H4 (cell line): ENCODE measurements around the gene CDKN2B-AS1. TPM values are rescaled to one million over a fixed set of nuclear protein-coding genes. Genes with fewer than 3 reads are reported as not detected.
"Not testable (repeated sequence)": the region's sequence is repeated elsewhere in the genome, so short reads cannot be mapped to it uniquely, and the experiment has no call there.

Experiments
- DNase-seq: peaks from one replicate; pipeline ENCODE4 v3.0.0-alpha.2; 2015; ENCODE audit warnings: low spot score
- total RNA-seq: library from RNA; depleted of rRNA; stranded (reverse); fragments of >200 nt; shearing (Covaris generic); gene quantifications from 2 replicates; pipeline ENCODE4 v1.2.3, GENCODE V29; 2014; rRNA removed

The CDKN2B-AS1 gene
- not detected in 2 replicates for total RNA-seq

GRCh38 chr9:21994556-21995005, at the start of gene CDKN2B-AS1:
Gene CDKN2B-AS1 (plus strand): TSS chr9:21994791.
- DNase-seq: no peak

- no peak for DNase-seq
Observed at GRCh38 chr9:21945606-21946005, 49.0 kb upstream of the CDKN2B-AS1 start.

GRCh38 chr9:21958833-21959232, 35.8 kb upstream of the CDKN2B-AS1 start:
- DNase-seq: no peak

DNA sequence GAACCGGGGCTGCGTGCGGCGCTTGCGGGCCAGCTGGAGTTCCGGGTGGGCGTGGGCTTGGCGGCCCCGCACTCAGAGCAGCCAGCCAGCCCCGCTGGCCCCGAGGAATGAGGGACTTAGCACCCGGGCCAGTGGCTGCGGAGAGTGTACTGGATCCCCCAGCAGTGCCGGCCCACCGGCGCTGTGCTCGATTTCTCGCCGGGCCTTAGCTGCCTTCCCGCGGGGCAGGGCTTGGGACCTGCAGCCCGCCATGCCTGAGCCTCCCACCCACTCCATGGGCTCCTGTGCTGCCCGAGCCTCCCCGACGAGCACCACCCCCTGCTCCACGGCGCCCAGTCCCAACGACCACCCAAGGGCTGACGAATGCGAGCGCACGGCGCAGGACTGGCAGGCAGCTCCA, 35.3 kb upstream of the CDKN2B-AS1 start:
- DNase-seq: not testable (repeated sequence)

GRCh38 chr9:21961569-21961968, 33.0 kb upstream of the CDKN2B-AS1 start:
- DNase-seq: no peak

DNA sequence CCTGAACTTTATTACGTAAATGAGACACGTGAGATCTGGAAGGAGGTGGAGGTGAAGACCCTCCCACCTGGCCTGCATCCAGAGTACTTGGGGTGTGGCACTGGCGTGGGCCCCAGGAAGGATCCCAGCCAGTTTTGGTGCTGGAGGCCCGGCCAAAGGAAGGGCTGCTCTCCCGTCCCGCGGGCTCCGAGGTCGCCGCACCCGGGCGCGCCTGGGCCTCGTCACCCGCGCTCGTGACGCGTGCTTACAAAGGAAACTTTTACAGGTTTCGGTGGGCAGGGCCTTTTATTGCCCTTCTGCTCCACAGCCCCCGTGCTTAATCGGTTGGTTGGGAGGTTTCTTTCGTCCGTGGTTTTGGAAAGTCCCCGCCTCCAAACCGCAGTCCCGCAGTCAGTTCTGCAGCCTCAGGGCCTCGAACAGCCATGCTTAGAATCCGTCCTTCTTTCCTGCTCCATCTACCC, 29.6 kb upstream of the CDKN2B-AS1 start:
- no peak for DNase-seq

- no peak for DNase-seq
Observed at GRCh38 chr9:21965401-21965951, 29.1 kb upstream of the CDKN2B-AS1 start.

- DNase-seq: no peak
Observed at GRCh38 chr9:21966140-21966851, 28.3 kb upstream of the CDKN2B-AS1 start.

DNA sequence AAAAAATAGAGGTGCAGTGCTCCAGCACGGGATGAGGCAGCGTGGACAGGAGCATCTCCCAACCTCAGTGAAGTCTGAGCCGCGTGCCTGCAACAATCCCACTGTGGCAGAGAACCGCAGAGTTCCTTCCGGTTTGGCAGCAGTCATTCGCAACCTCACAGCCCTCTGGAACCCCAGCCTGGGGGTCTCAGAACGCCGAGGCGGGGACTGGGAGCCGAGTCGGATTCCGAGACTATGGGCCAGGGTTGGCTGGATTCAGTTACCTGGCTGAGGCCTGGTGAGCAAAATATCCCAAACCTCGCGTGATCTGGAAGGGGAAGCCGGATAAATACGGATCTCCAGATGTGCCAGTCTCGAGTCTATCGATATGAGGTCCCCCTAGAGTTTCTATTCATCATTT, 27.4 kb upstream of the CDKN2B-AS1 start:
- no peak for DNase-seq

DNA sequence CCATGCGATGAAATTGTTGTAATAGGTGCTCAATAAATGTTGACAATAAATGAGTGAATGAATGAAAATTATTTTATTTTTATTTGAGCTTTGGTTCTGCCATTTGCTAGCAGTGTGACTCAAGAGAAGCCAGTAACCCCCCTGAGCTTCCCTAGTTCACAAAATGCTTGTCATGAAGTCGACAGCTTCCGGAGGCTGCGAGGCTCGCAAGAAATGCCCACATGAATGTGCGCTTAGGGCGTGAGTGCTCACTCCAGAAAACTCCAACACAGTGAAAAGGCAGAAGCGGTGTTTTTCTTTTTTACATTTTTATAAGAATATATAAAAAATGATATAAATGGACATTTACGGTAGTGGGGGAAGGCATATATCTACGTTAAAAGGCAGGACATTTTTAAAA, 26.9 kb upstream of the CDKN2B-AS1 start:
- no peak for DNase-seq

DNA sequence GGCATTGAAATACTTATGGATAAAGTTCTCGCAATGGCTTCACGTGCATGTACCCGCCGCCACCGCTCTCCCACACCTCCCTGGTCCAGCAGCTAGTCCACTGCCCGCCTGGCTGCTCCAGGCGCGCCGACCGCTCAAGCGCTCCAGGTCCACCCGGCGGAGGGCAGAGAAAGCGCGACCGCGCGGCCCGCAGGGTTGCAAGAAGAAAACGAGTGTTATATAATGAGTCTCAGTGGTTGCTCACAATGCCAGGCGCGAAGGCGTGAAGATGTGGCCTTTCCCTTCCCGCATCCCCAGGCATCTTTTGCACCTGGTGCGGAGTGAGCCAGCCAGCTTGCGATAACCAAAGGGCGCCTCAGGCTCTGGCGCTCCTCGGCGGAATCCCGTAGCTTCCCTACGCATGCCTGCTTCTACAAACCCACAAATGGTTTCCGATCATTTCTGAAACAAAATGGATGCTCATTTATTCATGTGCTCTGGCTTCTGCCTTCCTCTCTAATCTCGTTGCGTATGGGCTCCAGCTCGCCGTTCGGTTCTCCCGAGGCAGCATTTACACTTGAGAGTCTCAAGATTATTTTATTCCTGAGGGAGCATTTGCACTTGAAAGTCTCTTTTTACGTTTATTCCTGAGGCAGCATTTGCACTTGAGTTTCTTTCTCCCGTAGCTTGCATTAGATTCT, 26.1 kb upstream of the CDKN2B-AS1 start:
- no peak for DNase-seq

DNA sequence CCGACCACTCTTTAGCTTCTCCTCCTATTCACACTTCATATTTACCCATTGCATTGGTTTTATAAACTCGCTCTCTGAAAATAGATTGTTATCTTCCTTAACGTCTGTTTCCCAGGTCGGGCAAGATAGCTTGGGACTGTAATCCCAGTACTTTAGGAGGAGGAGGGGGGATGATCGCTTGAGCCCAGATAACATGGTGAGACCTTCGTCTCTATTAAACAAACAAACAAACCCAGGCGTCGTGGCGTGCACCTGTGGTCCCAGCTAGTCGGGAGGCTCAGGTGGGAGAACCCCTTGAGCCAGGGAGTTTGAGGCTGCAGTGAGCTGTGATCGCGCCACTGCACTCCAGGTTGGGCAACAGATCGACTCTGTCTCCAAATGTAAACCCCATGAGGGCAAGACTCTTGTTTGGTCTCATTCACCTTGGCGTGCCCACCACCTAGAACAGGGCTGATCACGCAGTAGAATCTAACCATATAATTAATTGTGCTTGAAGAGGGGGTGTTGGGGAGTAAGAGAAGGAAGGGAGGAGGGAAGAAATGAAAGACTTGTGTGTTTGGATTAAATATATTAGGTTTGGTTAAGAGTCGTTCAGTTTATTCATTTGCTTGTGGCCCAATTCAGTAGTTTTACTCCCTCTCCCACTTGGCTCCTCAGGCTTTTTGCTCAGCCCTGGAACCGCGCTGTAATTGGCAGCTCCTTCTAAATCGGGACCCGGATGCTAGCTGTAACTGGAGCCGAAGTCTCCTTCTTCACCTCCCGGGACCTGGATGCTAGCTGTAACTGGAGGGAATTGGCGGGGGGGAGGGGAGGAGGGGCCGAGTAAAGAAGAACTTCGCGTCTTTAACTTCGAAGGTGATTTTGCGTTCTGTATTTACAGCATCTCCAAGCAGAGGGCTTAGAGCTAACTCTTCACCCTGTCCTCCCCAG, 25.3 kb upstream of the CDKN2B-AS1 start:
- no peak for DNase-seq

GRCh38 chr9:21969951-21970799, 24.4 kb upstream of the CDKN2B-AS1 start:
- no peak for DNase-seq

DNA sequence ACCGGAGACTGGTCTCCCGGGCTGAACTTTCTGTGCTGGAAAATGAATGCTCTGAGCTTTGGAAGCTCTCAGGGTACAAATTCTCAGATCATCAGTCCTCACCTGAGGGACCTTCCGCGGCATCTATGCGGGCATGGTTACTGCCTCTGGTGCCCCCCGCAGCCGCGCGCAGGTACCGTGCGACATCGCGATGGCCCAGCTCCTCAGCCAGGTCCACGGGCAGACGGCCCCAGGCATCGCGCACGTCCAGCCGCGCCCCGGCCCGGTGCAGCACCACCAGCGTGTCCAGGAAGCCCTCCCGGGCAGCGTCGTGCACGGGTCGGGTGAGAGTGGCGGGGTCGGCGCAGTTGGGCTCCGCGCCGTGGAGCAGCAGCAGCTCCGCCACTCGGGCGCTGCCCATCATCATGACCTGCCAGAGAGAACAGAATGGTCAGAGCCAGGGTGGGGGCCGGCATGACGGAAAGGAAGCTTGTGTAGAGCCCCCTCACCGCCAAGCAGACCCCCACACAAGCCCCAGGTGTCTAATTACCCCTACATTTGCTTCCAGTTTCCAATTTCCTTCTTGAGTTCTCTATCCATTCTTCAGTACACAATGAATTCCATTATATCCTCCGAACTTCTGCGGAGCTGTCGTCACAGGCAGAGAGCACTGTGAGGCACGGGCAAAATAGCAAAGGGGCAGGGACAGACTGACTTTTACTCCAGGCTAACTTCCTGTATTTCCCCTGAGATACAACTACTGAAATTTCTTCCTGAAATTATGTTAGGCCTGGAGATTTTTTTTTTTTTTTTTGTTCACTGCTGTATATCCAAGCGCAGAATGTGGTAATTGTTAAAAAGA, 23.6 kb upstream of the CDKN2B-AS1 start:
- DNase-seq: no peak

DNA sequence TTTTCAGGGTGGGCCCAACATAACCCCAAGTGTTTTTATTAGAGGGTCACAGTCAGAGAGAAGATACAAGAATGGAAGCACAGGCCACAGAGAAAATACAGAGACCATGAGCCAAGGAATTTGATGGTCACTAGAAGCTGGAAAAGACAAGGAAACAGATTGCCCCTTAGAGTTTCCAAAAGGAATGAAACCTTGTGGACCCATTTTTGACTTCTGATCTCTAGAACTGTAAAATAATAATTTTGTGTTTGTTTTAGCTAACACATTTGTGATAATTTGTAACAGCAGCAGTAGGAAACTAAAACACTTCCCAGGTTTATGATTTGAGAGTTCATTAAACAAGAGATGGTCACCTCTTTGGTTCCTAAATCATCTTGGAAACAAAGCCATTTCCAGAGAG, 22.2 kb upstream of the CDKN2B-AS1 start:
- DNase-seq: no peak

GRCh38 chr9:21974343-21974721, 20.3 kb upstream of the CDKN2B-AS1 start:
- no peak for DNase-seq

GRCh38 chr9:21974722-21975409, 19.7 kb upstream of the CDKN2B-AS1 start:
- DNase-seq: no peak

GRCh38 chr9:21976334-21976875, 18.2 kb upstream of the CDKN2B-AS1 start:
- no peak for DNase-seq

- no peak for DNase-seq
Observed at GRCh38 chr9:21982391-21982790, 12.2 kb upstream of the CDKN2B-AS1 start.
